Liver (tissue), 9 donors: ENCODE results near the gene S100A2. TPM values are rescaled to one million over a fixed set of nuclear protein-coding genes. Genes with fewer than 3 reads are reported as not detected.

Experiments
- DNase-seq: peaks from one replicate; pipeline ENCODE4 v3.0.0-alpha.2; 2017; ENCODE audit warnings: low spot score
- H3K27ac ChIP-seq, 2 donors: one replicate each; pipeline ENCODE4 v1.7.0; 2013; ENCODE audit warnings: inconsistent platforms in 2 of 2, low read length in 2 of 2, control low read depth in 1 of 2, low read depth in 1 of 2, mild to moderate bottlenecking in 1 of 2
- H3K27me3 ChIP-seq, 4 donors: one replicate each; pipeline versions ENCODE4 v1.6.1 to v1.7.0; 2013; ENCODE audit warnings: low read length in 3 of 4, inconsistent platforms in 1 of 4, mild to moderate bottlenecking in 1 of 4, moderate library complexity in 1 of 4; ENCODE audit not compliant: control insufficient read depth in 4 of 4, insufficient read depth in 4 of 4
- H3K36me3 ChIP-seq, 4 donors: one replicate each; pipeline versions ENCODE4 v1.6.1 to v1.7.0; 2013; ENCODE audit warnings: low read length in 3 of 4, mild to moderate bottlenecking in 3 of 4, low read depth in 1 of 4, moderate library complexity in 1 of 4; ENCODE audit not compliant: control insufficient read depth in 4 of 4, insufficient read depth in 3 of 4
- H3K4me1 ChIP-seq, 4 donors: one replicate each; pipeline versions ENCODE4 v1.6.1 to v1.7.0; 2013; ENCODE audit warnings: low read length in 3 of 4, mild to moderate bottlenecking in 3 of 4, moderate library complexity in 1 of 4; ENCODE audit not compliant: control insufficient read depth in 4 of 4, insufficient read depth in 4 of 4
- H3K4me3 ChIP-seq, 3 donors: one replicate each; pipeline versions ENCODE4 v1.6.1 to v1.7.0; 2013; ENCODE audit warnings: low read length in 3 of 3, control low read depth in 1 of 3, low read depth in 1 of 3, mild to moderate bottlenecking in 1 of 3
- H3K9ac ChIP-seq, 2 donors: one replicate each; pipeline ENCODE4 v1.7.0; 2013; ENCODE audit warnings: low read length in 2 of 2, mild to moderate bottlenecking in 2 of 2, moderate library complexity in 2 of 2, control low read depth in 1 of 2, low read depth in 1 of 2
- H3K9me3 ChIP-seq, 4 donors: one replicate each; pipeline versions ENCODE4 v1.6.1 to v1.7.0; 2013; ENCODE audit warnings: low read length in 3 of 4; ENCODE audit not compliant: control insufficient read depth in 4 of 4
- EGR1 ChIP-seq, 2 donors: IDR thresholded peaks; 2 replicates each; pipeline ENCODE4 v1.6.1; 2016 to 2018; ENCODE audit warnings: antibody characterized with exemption in 2 of 2, low read depth in 2 of 2
- FOXA1 ChIP-seq: IDR thresholded peaks from 2 replicates; pipeline ENCODE4 v1.6.1; 2016; ENCODE audit warnings: antibody characterized with exemption
- FOXA2 ChIP-seq: IDR thresholded peaks from 2 replicates; pipeline ENCODE4 v1.6.1; 2016; ENCODE audit warnings: antibody characterized with exemption
- GABPA ChIP-seq, 2 donors: IDR thresholded peaks in 1 of 2; conservative IDR thresholded peaks in 1 of 2; 2 replicates each; pipeline ENCODE4 v1.6.1; 2016; ENCODE audit warnings: antibody characterized with exemption in 2 of 2, mild to moderate bottlenecking in 1 of 2, moderate library complexity in 1 of 2
- JUND ChIP-seq, 2 donors: IDR thresholded peaks; 2 replicates each; pipeline ENCODE4 v1.6.1; 2016; ENCODE audit warnings: antibody characterized with exemption in 2 of 2
- NR2F2 ChIP-seq: IDR thresholded peaks from 2 replicates; pipeline ENCODE4 v1.6.1; 2016; ENCODE audit warnings: antibody characterized with exemption
- RAD21 ChIP-seq, 2 donors: IDR thresholded peaks; 2 replicates each; pipeline ENCODE4 v1.6.1; 2016; ENCODE audit warnings: antibody characterized with exemption in 2 of 2, mild to moderate bottlenecking in 2 of 2
- RXRA ChIP-seq, 2 donors: IDR thresholded peaks; 2 replicates each; pipeline ENCODE4 v1.6.1; 2017 to 2018; ENCODE audit warnings: antibody characterized with exemption in 2 of 2, mild to moderate bottlenecking in 1 of 2
- SP1 ChIP-seq: IDR thresholded peaks from 2 replicates; pipeline ENCODE4 v1.6.1; 2018; ENCODE audit warnings: antibody characterized with exemption, mild to moderate bottlenecking
- WGBS: extraction: QIAGEN DNeasy Blood & Tissue Kit; methylation state at CpG from one replicate; pipeline ENCODE4 v1.1.7; 2013; 5-methylcytosine and 5-hydroxymethylcytosine counted together
- polyA plus RNA-seq, 2 donors: library from polyadenylated mRNA; stranded (reverse) in 1 of 2; unstranded in 1 of 2; fragments of 200-250 nt in 1 of 2; fragments of >200 nt in 1 of 2; fragmentation: Nextera tagmentation in 1 of 2; extraction: Ambion mirVana in 1 of 2; gene quantifications; one replicate each; pipeline versions ENCODE4 v1.2.1 to v1.2.3, GENCODE V29; 2013 to 2015
- total RNA-seq, 2 donors: library from RNA; depleted of rRNA; stranded (reverse); fragments of >200 nt; gene quantifications; one replicate each; pipeline ENCODE4 v1.2.3, GENCODE V29; 2014
- TF ChIP-seq, protein P1 (sequence below): IDR thresholded peaks from 2 replicates; pipeline ENCODE4 v1.6.1; 2016; ENCODE audit warnings: antibody characterized with exemption, mild to moderate bottlenecking
- TF ChIP-seq, protein P2 (sequence below): IDR thresholded peaks from 2 replicates; pipeline ENCODE4 v1.6.1; 2016; ENCODE audit warnings: antibody characterized with exemption
- TF ChIP-seq, protein P3 (sequence below): fragments of 150-350 bp; IDR thresholded peaks from 2 replicates; pipeline ENCODE4 v1.5.1; 2017; ENCODE audit warnings: improper control_type of control experiment, low read depth, low read length; ENCODE audit not compliant: missing input control
- TF ChIP-seq, protein P4 (sequence below): IDR thresholded peaks from 2 replicates; pipeline ENCODE4 v1.6.1; 2016; ENCODE audit warnings: antibody characterized with exemption
- TF ChIP-seq, protein P5 (sequence below): IDR thresholded peaks from 2 replicates; pipeline ENCODE4 v1.6.1; 2016; ENCODE audit warnings: antibody characterized with exemption
- donor health status: healthy.
- donor health status: healthy.
- donor health status: healthy.
- donor health status: healthy.
- donor health status: healthy.

The S100A2 gene
- total and polyA plus RNA-seq, 4 donors = 0.22 to 0.67 TPM; not detected in 2

DNA sequence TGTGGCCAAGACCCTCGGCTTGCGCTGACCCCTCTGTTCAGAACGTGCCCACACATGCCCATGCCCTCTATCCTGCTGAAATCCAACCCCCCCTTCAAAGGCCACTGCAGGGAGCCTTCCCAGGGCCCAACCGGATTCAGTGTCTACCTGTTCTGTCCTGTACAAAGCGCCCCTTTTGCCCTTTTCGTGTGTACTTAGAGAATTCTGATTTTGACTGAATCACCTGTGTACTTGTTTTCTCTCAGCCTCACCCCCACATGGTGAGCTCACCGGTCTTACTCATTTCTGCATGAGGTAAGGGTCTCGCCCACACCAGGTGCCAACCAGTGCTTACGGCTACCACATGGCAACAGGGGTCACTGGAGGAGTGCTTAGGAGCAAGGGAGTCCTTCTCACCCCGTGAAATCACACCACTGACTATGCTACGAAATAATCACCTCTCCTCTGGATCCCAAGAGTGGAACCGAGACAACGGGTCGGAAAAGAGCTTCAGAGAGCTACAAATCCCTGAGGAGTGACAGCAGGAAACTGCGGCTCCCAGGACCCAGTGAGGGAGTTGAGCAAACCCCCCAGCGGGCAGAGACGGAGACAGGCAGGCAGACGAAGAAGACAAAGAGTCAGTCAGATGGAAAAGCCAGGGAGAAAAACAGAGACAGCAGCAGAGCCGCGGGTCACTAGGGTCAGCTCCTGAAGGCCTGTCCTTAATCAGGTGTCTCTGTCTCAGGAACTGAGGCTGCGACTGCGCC is 2.1 kb upstream of the S100A2 start (continued):
- TF ChIP-seq, protein P1, sequence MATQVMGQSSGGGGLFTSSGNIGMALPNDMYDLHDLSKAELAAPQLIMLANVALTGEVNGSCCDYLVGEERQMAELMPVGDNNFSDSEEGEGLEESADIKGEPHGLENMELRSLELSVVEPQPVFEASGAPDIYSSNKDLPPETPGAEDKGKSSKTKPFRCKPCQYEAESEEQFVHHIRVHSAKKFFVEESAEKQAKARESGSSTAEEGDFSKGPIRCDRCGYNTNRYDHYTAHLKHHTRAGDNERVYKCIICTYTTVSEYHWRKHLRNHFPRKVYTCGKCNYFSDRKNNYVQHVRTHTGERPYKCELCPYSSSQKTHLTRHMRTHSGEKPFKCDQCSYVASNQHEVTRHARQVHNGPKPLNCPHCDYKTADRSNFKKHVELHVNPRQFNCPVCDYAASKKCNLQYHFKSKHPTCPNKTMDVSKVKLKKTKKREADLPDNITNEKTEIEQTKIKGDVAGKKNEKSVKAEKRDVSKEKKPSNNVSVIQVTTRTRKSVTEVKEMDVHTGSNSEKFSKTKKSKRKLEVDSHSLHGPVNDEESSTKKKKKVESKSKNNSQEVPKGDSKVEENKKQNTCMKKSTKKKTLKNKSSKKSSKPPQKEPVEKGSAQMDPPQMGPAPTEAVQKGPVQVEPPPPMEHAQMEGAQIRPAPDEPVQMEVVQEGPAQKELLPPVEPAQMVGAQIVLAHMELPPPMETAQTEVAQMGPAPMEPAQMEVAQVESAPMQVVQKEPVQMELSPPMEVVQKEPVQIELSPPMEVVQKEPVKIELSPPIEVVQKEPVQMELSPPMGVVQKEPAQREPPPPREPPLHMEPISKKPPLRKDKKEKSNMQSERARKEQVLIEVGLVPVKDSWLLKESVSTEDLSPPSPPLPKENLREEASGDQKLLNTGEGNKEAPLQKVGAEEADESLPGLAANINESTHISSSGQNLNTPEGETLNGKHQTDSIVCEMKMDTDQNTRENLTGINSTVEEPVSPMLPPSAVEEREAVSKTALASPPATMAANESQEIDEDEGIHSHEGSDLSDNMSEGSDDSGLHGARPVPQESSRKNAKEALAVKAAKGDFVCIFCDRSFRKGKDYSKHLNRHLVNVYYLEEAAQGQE = no peak
- no peak for TF ChIP-seq RAD21 (IDR thresholded peaks at IDR 0.05)
- TF ChIP-seq, protein P2, sequence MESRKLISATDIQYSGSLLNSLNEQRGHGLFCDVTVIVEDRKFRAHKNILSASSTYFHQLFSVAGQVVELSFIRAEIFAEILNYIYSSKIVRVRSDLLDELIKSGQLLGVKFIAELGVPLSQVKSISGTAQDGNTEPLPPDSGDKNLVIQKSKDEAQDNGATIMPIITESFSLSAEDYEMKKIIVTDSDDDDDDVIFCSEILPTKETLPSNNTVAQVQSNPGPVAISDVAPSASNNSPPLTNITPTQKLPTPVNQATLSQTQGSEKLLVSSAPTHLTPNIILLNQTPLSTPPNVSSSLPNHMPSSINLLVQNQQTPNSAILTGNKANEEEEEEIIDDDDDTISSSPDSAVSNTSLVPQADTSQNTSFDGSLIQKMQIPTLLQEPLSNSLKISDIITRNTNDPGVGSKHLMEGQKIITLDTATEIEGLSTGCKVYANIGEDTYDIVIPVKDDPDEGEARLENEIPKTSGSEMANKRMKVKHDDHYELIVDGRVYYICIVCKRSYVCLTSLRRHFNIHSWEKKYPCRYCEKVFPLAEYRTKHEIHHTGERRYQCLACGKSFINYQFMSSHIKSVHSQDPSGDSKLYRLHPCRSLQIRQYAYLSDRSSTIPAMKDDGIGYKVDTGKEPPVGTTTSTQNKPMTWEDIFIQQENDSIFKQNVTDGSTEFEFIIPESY = no peak

DNA sequence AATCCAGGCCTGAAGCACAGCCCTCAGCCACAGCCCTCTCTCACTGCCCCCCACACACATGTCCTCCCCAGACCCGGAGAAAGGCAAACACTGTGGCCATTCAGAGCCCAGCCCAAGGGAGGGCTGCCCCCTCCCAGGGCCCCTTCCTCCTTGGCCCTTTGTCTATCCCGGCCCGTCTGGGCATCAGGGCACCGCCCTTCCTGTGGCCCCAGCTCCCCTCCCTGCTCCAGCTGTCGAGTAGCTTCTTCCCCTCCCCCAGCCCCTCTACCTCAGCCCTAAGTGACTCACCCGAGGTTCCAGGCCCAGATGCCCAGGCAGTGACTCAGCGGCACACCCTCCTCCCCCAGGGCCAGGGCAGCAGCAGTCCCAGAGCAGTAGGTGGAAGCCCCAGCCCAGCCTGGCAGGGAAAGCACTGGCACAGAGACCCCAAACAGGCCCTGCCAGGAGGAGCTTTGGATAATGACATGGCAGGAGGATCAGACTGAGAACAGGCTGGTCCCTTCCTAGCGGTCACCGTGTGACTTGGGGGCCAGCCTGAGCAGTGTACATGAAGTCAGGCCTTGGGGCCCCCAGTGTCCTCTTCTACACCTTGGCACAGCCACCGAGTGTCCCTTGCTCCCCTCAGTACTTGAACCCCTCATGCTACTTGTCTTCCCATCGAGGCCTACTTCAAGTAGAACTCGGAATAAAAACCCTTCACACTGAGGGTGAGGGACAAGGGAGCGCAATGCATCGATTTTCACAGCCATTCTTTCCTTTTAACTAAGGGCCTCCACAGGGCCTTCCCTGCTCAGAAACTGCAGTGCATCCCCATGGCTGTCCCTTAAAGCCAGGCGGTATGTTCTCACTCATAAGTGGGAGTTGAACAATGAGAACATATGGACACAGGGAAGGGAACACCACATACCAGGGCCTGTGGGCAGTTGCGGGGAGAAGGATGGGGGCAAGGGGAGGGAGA is 1.0 kb upstream of the S100A2 start:
- DNase-seq = no peak
- Histone ChIP-seq H3K9me3 (no peaks in the 10 kb centered on the region), H3K27ac (peak overlapping the region in 1 of 2 donors; percentile 68), H3K36me3 (no peaks in the 10 kb centered on the region), H3K27me3 (no peaks in the 10 kb centered on the region), H3K4me3 (no peak overlapping the region), H3K9ac (no peak overlapping the region), H3K4me1 (peaks cover 0 to 9% (median 4%) of the 10 kb centered on the region in 4 donors)
- 77% methylated on average over 16 of the region's 16 CpGs for WGBS
- peak; percentile 89 to 92 for TF ChIP-seq JUND (IDR thresholded peaks at IDR 0.05)
- TF ChIP-seq, protein P3, sequence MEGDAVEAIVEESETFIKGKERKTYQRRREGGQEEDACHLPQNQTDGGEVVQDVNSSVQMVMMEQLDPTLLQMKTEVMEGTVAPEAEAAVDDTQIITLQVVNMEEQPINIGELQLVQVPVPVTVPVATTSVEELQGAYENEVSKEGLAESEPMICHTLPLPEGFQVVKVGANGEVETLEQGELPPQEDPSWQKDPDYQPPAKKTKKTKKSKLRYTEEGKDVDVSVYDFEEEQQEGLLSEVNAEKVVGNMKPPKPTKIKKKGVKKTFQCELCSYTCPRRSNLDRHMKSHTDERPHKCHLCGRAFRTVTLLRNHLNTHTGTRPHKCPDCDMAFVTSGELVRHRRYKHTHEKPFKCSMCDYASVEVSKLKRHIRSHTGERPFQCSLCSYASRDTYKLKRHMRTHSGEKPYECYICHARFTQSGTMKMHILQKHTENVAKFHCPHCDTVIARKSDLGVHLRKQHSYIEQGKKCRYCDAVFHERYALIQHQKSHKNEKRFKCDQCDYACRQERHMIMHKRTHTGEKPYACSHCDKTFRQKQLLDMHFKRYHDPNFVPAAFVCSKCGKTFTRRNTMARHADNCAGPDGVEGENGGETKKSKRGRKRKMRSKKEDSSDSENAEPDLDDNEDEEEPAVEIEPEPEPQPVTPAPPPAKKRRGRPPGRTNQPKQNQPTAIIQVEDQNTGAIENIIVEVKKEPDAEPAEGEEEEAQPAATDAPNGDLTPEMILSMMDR = no peak

DNA sequence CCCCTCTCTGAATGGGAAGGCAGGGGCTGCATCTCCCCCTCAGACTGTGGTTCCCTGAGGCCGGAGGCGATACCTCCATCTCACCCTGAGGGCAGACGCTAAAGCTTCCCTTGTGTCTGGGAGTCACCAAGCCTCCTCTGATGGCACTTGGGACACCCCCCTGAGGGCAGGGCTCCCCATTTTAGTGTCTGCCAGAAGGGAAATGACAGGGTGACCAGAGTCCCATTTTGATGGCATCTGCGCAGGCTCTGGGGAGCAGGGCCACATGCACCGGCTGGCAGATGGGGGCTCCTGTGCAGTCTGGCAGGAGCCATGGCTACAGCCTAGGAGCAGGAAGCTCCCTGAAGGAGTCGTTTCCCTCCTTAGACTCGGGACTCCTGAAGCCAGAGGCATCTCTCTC is 1.7 kb downstream of the S100A2 start:
- no peak overlapping the region for H3K9ac ChIP-seq
- no peak for TF ChIP-seq EGR1 (IDR thresholded peaks at IDR 0.05; ENCODE audit: low read depth in 2 of 2)
- no peak for TF ChIP-seq RXRA (IDR thresholded peaks at IDR 0.05)
- no peak for TF ChIP-seq FOXA1
- TF ChIP-seq GABPA (IDR thresholded peaks at IDR 0.05 in 1 of 2, conservative IDR thresholded peaks at IDR 0.05 in 1 of 2) = no peak
- TF ChIP-seq, protein P4, sequence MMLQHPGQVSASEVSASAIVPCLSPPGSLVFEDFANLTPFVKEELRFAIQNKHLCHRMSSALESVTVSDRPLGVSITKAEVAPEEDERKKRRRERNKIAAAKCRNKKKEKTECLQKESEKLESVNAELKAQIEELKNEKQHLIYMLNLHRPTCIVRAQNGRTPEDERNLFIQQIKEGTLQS = no peak
- no peak for TF ChIP-seq JUND (IDR thresholded peaks at IDR 0.05)
- TF ChIP-seq, protein P3 = no peak
- no peak for TF ChIP-seq NR2F2
- TF ChIP-seq, protein P5, sequence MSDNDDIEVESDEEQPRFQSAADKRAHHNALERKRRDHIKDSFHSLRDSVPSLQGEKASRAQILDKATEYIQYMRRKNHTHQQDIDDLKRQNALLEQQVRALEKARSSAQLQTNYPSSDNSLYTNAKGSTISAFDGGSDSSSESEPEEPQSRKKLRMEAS = no peak
- no peak for TF ChIP-seq FOXA2
- TF ChIP-seq SP1 = no peak
- TF ChIP-seq, protein P2 = no peak
- WGBS = 96% methylated on average over 7 of the region's 7 CpGs
- no peak overlapping the region for H3K4me3 ChIP-seq
- H3K36me3 ChIP-seq = no peaks in the 10 kb centered on the region
- no peaks in the 10 kb centered on the region for H3K27me3 ChIP-seq
- H3K9me3 ChIP-seq = no peaks in the 10 kb centered on the region
- no peak overlapping the region for H3K27ac ChIP-seq
- peaks cover 0 to 9% (median 4%) of the 10 kb centered on the region in 4 donors for H3K4me1 ChIP-seq
- no peak for DNase-seq
